Putamen (tissue), 1 donor: Measurements from ENCODE around the gene PROK2.

ENCODE experiments used
- DNase-seq: peaks from one replicate; pipeline ENCODE4 v3.0.0-alpha.2; 2016; ENCODE audit warnings: low spot score

Gene PROK2, protein sequence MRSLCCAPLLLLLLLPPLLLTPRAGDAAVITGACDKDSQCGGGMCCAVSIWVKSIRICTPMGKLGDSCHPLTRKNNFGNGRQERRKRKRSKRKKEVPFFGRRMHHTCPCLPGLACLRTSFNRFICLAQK

DNA sequence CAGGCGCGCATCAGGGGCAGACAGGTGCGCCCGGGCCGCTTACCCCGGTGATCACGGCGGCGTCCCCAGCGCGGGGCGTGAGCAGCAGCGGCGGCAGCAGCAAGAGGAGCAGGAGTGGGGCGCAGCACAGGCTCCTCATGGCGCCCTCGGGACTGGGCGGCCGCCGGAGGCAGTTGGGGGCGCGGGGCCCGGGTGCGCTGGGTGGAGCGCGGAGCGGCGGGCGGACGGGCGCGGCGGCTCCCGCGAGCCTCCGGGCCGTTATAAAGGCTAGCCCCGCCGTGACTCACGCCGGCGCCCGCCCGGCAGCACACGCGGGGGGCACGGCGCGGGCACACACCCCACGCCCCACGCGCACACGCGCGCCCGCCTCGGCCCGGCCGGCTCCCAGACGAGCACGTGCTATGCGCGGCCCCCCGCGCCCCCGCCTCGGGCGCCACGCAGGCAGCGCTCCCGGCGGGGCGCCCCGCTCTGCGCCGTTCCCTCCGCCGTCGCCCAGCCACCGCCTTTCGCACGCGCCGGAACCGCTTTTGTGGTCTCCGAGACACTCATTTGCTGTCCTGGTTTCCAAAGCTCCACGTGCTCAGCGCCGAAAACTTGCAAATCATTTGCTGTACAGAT lies at the start of gene PROK2:
Gene PROK2 (minus strand): TSS at position 235 of the 618 bp plus-strand sequence. CDS start 96 bp downstream, at position 139.
- no peak for DNase-seq

DNA sequence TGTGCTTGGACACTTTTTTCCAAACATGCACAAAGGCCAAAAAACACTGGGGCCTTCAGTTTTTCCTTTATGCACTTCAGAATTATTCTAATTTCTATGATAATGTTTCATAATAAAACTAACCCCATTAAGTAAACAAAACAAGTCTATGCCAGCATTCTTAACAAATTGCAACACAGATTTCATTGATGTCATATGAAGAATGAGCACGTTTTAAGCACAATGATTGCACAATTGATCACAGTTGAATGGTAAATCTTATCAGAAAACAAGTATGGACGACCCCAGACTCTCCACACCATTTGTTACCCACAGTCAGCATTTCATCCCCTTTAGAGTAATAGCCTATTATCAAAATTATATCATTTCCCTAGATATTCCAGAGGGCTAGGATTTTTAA lies 46.7 kb upstream of the PROK2 start:
- DNase-seq: no peak

DNA sequence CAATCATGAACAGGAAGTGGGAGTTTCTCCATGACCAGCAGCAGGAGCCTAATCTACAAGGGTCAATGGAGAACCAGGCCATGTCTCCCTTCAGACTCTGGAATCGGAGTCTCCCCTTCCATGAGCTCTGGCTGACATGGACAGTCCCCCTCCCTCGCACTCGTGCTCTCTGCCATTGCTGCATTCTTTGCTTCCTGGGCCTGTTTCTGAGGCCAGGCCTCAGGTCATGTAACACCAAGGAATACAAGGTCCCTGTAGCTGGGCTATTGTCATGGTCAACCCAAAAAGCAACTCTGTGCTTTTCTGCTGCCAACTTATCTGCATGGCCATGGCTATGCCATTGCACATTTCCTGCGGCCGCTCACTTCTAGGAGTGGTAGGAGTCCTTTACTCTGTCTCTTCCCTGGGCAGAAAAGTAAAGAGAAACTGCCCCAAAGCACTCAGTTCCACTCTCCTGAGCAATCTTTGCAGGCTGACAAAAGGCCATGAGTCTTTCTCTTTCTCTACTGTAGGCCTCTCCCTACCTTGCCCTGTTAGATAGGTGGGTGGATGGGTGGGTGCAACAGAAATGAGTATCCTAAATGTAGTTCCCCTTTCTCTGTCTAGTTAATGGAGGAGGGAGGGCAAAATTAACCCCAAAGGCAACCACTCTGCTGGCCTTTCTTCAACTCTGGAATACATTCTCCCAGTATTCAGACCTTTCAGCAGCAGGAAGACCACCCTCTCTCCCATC lies 40.8 kb upstream of the PROK2 start:
- DNase-seq: no peak

DNA sequence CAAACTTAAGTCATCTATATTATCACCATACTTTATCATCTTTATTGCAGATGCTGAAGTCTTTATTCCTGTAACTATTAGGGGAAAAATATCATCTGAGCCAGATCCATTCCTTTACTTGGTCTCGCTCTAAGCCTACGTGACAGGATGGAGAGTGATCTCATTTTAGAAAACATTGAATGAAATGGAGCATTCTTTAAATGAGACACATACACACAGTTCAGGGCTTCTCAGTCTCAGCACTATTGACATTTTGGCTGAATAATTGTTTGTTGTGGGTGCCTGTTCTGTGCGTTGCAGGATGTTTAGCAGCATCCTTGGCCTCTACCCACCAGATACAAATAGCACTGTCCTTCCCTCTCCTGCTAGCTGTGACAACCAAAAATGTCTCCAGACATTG lies 36.2 kb upstream of the PROK2 start:
- no peak for DNase-seq

DNA sequence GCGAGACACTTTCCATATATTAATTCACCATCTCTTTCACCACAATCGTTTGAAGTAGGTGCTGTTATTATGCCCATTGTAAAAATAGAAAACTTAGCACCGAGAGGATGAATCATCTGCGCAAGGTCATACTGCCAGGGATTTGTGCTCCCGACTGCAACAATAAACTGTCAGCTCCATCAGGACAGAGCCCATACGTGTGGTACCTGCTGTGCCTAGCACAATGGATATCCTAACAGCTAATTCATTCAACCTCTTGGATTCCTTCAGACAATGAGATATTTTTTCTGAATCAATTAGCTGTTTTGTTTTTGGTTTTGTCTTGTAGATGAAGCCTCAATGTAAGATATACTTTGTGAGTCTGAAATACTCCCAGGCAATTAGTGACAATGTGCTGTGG lies 32.3 kb upstream of the PROK2 start:
- no peak for DNase-seq

DNA sequence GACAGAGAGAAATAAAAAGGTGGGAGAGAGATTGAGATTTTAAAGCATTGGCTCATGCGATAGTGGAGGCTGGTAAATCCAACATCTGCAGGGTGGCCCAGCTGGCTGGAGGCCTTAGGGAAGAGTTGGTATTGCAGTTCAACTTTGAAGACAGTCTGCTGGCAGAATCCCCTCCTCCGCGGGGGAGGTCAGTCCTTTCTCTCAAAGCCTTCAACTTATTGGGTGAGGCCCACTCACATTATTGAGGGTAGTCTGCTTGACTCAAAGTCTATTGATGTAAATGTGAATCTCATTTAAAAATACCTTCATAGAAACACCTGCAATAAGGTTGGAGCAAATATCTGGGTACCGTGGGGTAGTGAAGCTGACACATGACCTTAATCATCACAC lies 31.8 kb upstream of the PROK2 start:
- DNase-seq: no peak

DNA sequence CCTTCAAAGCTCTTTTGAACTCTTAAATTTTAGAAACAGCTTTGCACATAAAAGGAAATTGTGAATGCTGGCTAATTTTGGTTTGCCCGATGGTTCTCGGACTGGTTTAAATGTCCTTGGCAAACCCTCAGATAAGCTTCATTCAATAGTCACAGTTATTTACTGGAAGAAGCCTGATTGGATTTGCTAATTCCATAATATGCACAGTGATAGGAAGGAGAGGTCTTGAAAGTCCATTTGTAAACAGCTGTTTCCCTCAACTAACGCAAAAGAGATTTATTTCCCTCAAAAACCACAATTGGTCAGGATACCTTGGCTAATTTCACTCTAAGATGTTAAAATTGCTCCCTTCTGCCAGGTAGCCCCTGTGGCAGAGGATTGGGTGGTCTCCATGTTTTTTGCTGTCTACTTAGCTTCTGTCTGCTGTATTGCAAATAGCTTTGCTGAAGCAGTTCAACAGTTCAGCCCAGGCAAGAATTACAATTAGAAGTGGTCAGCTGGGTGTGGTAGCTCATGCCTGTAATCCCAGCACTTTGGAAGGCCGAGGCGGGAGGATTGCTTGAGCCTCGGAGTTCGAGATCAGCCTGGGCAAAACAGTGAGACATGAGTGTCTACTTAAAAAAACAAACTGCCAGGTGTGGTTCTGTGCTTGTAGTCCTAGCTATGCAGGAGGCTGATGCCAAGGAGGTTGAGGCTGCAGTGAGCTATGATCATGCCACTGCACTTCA lies 30.6 kb upstream of the PROK2 start:
- no peak for DNase-seq

DNA sequence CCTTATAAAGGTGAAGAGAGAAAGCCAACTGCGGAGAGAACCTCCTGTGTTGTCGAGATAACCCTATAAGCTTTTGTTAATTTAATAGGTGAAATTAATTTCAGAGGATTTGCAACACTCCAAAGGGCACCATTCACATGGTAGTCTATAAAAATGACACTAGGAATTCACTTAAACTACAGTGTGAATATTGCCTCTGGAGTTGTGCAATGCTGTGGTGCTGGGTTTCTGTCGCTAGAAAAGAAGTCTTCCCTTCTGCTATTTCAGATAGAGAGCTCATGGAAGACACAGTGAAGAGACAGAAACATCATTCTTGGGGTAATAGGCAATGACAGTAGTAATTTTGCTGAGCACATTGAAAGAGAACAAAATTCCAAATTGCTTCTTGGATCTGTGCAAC lies 28.8 kb upstream of the PROK2 start:
- no peak for DNase-seq

DNA sequence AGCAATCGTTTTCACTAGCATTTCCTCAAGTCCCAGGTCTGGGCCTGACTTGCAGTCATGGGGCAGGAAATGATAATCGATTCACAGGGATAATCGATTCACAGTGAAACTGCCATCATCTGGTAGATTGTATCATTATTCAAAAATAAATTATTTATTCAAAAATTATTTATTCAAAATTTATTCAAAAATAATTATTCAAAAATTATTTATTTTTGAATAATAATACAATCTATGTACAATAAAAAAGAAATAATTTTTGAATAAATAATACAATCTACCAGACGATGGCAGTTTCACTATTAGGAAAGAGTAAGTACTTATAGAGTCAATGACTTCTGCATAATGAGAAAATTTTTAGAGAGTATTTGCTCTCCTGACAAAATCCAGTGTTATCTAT lies 28.1 kb upstream of the PROK2 start:
- DNase-seq: no peak

DNA sequence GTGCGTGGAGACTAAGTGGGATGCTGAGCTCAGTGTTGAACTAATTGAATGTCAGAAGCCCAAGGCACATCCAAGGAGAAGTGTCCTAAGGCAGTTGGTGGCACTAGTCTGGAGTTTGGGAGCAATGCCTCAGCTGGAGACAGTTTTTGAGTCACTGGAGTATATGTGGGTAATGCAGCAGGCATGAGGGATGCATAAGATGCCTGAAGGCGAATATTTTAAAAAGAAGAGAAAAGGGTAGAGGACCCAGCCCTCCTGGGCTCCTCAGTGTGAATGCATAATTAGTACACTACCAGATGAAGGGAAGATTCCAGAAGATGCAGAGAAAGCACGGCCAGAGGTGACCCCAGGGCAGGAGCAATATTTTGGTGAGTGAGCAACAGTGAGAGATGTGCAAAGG lies 25.1 kb upstream of the PROK2 start:
- DNase-seq: no peak

DNA sequence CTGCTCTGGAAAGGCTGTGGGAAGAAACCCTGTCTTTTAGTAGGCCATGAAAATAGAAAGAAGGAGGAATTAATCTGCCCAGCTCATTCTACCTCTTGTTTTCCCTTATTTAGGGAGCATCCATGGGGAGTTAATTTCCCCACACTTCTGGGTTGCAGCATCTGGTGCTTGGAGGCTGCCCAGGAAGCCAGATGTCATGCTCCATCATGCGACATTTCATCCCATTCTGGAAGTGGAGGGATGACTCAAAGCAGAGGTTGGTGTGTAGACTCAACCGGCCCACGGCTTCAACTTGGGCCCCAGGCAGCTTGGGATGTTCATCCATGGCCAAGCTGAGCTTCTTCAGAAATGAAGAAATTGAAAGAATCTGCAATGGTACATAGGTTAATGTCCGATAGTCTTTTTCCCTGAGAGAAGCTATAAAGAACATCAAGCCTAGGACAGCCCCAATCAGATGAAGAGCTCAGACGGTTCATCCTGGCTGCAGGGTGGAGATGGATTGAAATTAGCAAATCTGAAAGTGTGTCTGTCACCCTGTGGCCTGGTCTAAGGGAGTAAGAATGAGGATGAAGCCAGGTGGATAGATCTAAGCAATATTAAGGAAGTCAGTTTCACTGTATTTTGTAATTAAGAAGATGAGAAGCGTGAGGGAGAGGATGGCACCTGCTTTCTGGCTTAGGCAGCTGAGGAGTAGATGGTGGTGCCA lies 24.5 kb upstream of the PROK2 start:
- no peak for DNase-seq

DNA sequence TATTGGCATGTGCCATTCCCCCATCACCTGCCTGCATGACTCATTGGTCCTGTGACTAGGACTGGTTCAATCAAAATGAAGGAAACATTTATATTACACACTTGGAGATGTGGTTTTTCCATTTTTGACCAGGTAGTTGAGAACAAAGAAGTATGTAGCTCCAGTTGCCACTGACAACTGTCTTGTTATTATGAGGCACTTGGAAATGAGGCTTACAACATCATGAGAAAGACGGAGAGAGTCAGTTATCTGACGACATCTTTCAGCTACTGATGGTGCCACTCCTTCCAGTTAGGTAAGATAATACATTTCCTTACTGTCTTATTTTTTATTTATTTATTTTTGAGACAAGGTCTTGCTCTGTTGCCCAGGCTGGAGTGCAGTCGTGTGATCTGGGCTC lies 21.8 kb upstream of the PROK2 start:
- no peak for DNase-seq

DNA sequence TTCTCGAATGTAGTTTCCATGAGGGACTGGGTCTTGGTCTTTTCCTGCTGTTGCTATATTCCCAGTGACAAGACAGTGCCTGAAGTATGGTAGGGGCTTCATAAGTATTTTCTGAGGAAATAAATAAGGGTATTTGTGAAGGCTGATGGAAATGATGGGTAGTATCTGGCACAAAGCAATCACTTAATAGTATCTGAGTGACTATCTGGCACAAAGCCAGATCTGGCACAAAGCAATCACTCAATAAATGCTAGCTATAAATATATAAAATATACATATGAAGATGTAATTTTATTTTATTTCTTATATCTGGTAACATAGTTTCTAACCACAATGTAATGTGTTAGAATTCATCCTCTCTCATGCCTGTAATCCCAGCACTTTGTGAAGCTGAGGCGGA lies 20.7 kb upstream of the PROK2 start:
- no peak for DNase-seq

DNA sequence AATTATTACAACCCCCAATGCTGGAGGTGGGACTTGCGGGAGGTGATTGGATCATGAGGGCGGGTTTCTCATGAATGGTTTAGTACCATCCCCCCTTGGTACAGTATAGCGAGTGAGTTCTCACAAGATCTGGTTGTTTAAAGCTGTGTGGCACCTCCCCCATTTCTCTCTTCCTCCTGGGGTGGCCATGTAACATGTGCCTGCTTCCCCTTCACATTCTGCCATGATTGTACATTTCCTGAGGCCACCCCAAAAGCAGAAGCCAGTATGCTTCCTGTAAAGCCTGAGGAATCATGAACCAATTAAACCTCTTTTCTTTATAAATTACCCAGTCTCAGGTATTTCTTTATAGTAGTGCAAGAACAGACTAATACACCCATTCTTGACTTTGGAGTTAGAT lies 20.3 kb upstream of the PROK2 start:
- no peak for DNase-seq

DNA sequence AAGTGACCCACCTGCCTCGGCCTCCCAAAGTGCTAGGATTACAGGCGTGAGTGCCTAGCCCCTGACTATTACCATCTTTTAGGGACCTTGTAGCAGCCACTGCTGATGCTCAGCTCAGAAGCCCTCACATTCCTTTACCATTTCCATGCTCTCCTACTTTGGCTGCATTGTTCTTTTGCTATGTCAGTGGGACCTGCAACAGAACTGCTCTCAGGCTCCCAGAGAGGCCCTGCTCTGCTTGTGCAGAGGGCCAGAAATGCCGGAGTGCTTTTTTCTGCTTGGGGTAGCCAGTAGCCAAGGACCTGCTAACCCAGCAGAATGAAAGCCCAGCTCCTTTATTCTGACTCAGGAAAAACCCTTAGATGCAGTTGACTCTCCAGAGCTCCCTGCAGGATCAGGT lies 18.3 kb upstream of the PROK2 start:
- DNase-seq: no peak

DNA sequence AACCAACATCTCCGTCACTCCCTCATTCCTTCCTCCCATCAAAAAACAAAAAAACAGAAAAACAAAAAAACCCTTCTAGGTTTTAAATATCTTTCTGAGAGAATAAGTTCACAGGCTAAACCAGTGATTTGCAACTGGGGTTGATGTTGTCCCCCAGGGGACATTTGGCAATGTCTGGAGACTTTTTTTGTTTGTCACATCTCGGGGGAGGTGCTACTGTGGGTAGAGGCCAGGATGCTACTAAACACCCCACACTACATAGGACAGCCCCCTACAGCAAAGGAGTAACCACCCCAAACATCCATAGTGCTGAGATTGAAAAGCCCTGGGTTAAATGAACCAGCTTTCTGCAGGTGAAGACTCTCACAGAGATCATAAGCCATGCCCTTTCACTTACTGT lies 17.0 kb upstream of the PROK2 start:
- DNase-seq: no peak

DNA sequence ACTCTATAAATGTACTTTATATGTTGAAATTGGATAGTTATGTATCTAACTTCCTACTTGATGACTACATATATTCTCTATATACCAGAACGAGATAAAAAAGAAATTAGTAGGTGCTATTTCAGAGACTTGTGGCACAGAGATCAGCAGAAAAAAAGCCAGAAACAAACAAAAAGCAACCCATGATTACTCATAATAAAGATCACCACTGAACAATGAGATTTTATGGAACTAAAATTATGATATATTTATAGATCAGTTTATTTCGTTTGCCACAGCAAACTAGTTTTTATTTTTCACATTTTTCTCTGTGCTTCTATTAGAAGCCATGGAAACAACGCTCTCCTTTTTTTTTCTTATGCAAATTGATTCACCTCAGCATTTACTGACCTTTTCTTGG lies 15.1 kb upstream of the PROK2 start:
- DNase-seq: no peak

DNA sequence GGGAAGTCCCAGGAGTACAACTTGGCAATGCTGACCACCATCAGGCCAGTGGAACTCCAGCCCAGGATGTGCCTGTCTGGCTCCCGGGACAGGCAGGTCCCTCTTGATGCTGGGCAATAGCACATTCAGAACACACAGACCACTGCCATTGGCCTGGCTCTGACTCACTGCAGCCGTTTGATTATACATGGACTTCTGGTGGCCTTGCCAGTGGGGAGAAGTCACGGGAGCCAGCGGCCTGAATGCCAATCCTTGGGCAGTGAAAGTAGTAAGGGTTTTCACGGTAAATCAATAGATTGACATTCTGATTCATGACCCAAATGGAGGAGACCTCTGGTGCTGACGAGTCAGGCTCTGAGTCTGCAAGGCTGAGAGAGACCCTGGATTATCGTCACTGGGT lies 12.5 kb upstream of the PROK2 start:
- no peak for DNase-seq

DNA sequence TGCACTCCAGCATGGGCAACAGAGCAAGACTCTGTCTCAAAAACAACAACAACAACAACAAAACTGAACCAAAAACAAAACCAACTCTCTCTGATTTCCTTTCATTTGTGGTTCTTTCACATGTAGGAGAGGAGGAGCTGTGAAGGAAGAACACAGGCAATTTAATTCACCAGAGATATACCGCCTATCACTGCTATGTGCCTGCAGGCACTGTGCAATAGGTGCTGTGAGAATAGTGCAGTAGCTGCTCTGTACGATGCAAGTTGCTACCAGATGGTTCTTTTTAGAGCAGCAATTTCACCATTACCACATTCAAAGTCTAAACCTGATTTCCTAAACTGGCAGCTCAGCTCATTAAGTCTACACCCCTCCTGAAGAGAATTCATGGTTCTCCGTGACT lies 11.3 kb upstream of the PROK2 start:
- DNase-seq: no peak

DNA sequence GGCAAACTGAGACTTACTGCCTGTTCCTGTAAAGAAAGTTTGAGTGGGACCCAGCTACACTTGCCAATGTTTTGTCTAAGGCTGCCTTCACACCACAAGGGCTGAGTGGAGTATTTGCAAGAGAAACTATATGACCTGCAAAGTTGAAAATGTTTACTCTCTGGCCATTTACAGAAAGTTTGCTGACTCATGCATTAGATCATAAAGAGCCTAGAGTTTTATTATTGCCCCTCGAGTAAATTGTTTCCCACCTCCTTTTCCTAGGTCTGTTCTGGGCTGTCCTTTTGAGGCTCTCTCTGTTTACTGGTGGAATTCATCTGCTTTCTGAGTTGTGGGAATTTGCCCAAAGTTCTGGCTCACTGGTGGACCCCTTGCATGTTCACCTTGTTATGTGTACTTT lies 6.7 kb upstream of the PROK2 start:
- DNase-seq: no peak

DNA sequence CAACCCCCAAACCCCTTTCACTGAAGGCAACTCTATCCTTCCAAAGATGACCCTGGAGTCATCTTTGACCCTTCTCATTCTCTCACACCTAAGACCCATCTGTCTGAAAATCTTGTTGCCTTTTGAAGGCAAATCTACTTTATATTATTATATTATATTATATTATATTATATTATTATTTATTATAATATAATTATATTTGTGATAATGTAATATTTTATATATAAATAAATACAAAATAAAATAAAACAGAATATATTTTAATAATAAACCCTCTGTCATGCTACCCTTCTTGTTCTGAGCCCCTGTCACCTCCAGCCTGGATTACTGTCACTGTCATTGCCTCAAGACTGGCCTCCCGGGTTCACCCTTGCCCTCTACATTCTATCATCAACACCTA lies 5.0 kb upstream of the PROK2 start:
- DNase-seq: no peak

DNA sequence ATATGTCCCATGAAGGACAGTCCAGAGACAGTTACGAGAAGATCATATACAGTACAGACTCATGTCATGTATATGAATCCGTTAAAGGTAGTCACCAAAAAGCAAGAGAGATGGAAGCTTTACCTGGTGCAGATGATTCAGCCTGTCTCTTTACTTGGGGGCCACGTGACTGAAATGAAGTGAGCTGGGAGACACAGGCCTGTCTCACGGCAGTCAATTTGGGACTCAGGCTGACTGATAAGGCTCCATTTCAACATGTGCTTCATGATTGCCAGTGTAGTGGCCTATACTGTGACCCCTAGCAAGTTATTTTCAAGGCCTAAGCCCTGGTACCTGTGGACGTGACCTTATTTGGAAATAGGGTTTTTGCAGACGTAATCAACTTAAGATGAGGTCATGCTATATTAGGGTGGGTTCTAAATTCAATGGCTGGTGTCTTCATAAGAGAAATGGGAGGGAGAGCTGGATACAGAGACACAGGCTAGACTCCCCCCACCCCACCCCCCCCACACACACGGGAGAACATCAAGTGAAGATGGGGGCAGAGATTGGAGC lies 3.0 kb upstream of the PROK2 start:
- no peak for DNase-seq
